ENCODE results near the gene AP4E1. TPM values are rescaled to one million over a fixed set of nuclear protein-coding genes. Genes with fewer than 3 reads are reported as not detected.
A peak's percentile ranks its signal among the peaks of the same experiment; 100 is the strongest.
"Not testable (repeated sequence)": the region's sequence is repeated elsewhere in the genome, so short reads cannot be mapped to it uniquely, and the experiment has no call there.

The AP4E1 gene
- total RNA-seq, 1 donor from 2014 or later = 10.1 TPM

- DNase-seq (ENCODE audit: low read depth in 2 of 2) = no peak
Observed at GRCh38 chr15:50888054-50888453, 20.4 kb upstream of the AP4E1 start.

- no peak for DNase-seq (ENCODE audit: low read depth in 2 of 2)
Observed at GRCh38 chr15:50889589-50889988, 18.9 kb upstream of the AP4E1 start.

GRCh38 chr15:50890751-50891150 lies 17.7 kb upstream of the AP4E1 start:
- no peak for DNase-seq (ENCODE audit: low read depth in 2 of 2)

DNA sequence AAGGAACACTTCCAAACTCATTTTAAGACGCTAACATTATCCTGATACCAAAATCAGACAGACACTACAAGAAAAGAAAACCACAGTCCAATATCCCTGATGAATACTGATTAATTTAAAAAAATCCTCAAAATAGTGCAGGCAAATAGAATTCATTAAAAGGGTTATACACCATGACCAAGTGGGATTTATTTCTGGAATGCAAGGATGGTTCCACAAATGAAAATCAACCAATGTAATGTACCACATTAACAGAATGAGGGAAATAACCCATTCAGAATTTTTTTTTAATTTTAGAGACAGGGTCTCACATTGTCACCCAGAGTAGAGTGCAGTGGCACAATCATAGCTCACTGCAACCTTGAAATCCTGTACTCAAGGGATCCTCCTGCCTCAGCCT lies 17.3 kb upstream of the AP4E1 start:
- no peak for DNase-seq (ENCODE audit: low read depth in 2 of 2)

GRCh38 chr15:50893976-50894375 lies 14.5 kb upstream of the AP4E1 start:
- no peak for DNase-seq (ENCODE audit: low read depth in 2 of 2)

GRCh38 chr15:50901390-50901789 lies 7.1 kb upstream of the AP4E1 start:
- not testable (repeated sequence) for DNase-seq (ENCODE audit: low read depth in 2 of 2)

DNA sequence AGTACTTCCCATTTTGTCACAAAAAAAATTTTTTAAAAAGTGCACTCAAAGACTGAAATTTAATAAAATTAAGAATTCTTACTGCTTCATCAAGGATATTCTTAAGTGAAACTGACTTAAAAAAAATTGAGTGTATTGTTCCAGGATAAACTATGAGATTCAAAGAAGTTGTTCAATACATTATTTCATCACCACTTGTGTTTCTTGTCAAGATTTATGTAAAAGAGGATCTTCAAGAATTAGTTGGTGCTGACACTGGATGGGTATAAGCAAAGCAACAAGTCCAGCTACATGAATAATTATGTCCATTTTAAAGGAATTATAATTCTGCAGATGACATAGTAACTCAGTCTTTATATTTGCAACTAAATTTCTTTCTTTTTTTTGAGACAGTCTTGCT lies 4.3 kb upstream of the AP4E1 start:
- no peak for DNase-seq (ENCODE audit: low read depth in 2 of 2)

- DNase-seq (ENCODE audit: low read depth in 2 of 2) = no peak
Observed at GRCh38 chr15:50905055-50905454, 3.4 kb upstream of the AP4E1 start.

DNA sequence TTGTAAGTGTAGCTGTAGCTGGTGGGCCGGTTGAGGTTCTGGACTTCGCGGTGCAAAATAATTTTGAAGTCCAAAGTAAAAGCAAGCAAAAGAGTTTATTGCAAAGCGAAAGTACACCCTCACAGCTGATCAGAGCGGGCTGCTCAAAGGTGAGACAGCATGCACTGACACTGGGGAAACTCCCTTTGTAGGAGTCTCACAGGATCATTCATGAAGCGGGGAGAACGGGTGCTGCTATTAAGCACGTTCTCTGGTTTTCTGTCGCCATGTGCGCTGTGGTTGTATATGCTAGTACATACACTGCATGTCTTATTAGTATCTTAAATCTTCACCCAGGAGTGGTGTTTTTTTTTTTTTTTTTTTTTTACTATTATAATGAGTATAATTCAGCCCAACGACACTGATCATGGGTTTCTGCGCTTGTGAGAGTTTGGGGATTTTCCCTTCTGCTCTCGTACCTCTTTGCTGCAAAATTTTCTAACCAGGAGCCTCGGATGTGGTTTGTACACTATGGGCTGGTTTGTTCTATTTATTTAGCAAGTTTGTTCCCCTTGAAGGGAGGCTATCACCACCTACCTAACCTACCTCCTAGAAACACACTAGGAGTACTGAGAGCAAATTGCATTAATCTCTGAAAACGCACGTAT lies 1.4 kb upstream of the AP4E1 start:
- peak in 1 of 2 donors; percentile 12 for DNase-seq (ENCODE audit: low read depth in 2 of 2)

GRCh38 chr15:50907601-50908208 lies 778 bp upstream of the AP4E1 start:
- DNase-seq (ENCODE audit: low read depth in 2 of 2) = peak; percentile 56 to 68

- no peak for DNase-seq (ENCODE audit: low read depth in 2 of 2)
Observed at GRCh38 chr15:50909010-50909317, 481 bp downstream of the AP4E1 start.

- peak in 1 of 2 donors; percentile 73 for DNase-seq (ENCODE audit: low read depth in 2 of 2)
Observed at GRCh38 chr15:50910426-50910795, 1.9 kb downstream of the AP4E1 start.

GRCh38 chr15:50911001-50911400 lies 2.5 kb downstream of the AP4E1 start:
- no peak for DNase-seq (ENCODE audit: low read depth in 2 of 2)

- no peak for DNase-seq (ENCODE audit: low read depth in 2 of 2)
Observed at GRCh38 chr15:50911621-50912020, 3.1 kb downstream of the AP4E1 start.

DNA sequence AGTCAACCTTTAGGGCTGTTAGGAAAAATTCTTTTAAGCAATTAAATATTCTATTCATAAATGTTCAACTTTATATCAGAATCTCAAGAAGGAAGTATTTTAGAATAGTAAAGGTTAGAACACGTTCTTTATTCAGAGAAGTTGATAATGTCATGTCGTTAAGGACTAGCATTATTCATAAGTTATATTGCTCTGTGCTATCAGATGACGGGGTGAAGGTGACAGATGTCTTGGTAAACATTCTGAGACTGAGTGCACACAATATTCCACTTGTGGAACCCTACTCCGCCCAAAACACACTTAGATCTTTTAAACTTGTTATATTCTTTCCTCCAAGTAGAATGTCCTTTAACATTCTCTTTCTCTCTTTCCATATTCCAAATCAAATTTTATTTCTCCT lies 7.9 kb downstream of the AP4E1 start:
- DNase-seq (ENCODE audit: low read depth in 2 of 2) = no peak

DNA sequence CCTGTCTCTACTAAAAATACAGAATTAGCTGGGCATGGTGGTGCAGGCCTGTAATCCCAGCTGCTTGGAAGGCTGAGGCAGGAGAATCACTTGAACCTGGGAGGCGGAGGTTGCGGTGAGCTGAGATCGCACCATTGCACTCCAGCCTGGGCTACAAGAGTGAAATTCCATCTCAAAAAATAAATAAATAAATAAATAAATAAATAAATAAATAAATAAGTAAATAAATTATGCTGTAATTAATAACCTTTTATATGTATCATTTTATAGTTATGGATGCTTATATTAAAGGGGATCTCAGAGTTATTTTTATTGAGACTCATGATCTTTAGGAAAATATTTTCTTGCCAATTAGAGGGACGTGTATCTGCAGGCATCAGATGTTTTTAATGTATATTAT lies 10.9 kb downstream of the AP4E1 start:
- DNase-seq (ENCODE audit: low read depth in 2 of 2) = not testable (repeated sequence)

DNA sequence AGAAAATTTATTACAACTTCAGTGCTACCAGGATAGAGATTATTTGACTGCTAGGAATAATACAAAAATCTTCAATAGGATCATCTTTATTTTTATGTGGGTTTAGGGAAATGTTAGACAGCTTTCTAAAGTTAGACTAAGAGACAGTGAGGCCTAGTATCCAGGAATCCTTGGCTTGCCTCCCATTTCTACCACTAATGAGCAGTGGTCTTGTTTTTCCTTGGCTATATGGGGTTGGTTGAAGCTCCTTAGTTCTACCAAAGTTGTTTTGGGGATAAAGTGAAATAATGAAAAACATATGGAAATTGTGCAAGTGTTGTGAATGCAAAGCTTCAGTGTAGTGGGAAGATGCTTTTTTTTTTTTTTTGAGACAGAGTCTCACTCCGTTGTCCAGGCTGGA lies 16.8 kb downstream of the AP4E1 start:
- no peak for DNase-seq (ENCODE audit: low read depth in 2 of 2)

GRCh38 chr15:50929062-50929461 lies 20.6 kb downstream of the AP4E1 start:
- DNase-seq (ENCODE audit: low read depth in 2 of 2) = no peak

GRCh38 chr15:50930792-50931191 lies 22.3 kb downstream of the AP4E1 start:
- no peak for DNase-seq (ENCODE audit: low read depth in 2 of 2)

- DNase-seq (ENCODE audit: low read depth in 2 of 2) = no peak
Observed at GRCh38 chr15:50933341-50933740, 24.9 kb downstream of the AP4E1 start.

DNA sequence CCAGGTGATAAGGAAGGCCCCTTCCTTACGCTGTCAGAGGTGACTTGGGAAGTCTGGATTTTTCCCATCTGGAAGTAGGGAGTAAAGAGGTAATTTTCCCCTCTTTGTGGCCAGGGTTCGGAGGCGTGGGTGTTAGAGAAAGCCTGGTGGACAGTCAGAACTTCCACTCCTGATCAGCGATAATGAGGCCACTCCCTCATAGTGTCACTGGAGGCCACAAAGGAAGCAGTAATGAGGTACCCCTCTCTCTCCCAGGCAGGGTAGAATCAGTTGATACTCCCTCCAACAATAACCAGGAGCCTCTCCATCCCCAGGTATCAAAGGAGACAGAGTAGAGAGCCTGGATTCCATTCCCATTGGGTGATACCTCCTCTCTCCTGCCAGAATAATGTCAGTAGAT lies 30.0 kb downstream of the AP4E1 start:
- no peak for DNase-seq (ENCODE audit: low read depth in 2 of 2)

DNA sequence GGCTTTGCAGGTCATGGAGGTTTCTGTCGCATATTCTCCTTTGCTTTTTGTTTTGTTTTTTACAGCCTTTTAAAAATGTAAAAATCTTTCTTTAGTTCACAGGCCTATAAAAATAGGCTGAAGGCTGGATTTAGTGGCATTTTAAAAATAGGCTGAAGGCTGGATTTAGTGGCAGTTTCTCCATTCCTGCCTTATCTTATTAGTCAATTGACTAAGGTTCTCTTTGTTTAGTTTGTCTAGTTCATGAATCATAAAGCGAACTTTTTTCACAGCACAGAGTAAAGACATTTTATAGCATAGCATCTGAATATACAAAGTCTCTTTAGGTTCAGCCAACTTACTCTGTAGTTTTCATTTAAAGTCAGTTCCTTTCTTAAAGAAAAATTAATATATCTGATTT lies 31.4 kb downstream of the AP4E1 start:
- peak in 1 of 2 donors; percentile 22 for DNase-seq (ENCODE audit: low read depth in 2 of 2)

- DNase-seq (ENCODE audit: low read depth in 2 of 2) = peak; percentile 57 to 70
Observed at GRCh38 chr15:50940506-50940905, 32.0 kb downstream of the AP4E1 start.

DNA sequence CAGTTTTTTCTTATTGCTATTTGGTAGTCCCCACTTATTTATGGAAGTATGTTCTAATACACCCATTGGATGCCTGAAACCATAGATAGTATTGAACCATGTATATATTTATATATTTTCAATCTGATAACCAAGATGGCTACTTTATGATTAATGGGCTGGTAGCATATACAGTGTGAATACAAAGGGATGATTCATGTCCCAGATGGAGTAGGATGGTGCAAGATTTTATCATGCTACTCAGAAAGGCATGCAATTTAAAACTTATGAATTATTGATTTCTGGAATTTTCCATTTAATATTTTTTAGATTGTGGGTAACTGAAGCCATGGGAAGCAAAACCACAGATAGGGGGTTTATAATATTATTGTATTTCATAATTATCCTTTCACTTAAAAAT lies 35.2 kb downstream of the AP4E1 start:
- peak in 1 of 2 donors; percentile 38 for DNase-seq (ENCODE audit: low read depth in 2 of 2)

Measured in lung microvascular endothelial cell (primary cell).